Measurements from ENCODE around the gene RPRML.
"Not testable (repeated sequence)": the region's sequence is repeated elsewhere in the genome, so short reads cannot be mapped to it uniquely, and the experiment has no call there.

RPRML gene

GRCh38 chr17:46977348-46977747 is 1.7 kb downstream of the RPRML start:
- no peak for DNase-seq (ENCODE audit: extremely low read depth in 1 of 2, low read depth in 1 of 2)

DNA sequence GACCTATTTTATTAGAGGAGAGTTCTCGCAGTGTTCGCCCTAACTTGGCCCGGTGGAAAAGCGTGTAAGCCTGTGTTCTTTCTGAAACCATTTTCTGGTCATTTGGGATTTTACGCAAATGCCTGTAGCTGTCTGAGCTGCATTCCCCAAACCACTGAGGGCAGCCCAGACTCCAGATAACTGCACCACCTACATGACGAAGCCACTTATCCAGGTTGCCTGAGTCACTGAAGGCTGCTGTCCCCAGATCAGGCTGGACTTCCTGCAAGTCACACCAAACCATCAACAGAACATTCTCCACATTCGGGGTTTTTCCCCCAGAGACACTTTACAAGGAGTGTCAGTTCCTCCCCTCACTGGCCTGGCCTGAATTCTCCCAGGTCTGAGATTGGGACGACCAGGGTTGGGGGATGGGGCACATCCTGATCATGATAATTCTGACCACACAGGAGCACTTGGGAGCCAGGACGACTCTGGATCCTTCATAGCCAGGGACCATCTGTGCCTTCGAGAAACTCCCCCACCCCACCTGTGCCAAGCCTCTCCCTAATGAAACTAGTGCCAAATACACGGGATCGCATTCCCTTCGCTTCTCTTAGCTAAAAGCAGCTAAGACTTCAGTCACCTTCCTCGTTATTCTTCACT is 2.3 kb downstream of the RPRML start:
- no peak for DNase-seq (ENCODE audit: extremely low read depth in 1 of 2, low read depth in 1 of 2)

DNA sequence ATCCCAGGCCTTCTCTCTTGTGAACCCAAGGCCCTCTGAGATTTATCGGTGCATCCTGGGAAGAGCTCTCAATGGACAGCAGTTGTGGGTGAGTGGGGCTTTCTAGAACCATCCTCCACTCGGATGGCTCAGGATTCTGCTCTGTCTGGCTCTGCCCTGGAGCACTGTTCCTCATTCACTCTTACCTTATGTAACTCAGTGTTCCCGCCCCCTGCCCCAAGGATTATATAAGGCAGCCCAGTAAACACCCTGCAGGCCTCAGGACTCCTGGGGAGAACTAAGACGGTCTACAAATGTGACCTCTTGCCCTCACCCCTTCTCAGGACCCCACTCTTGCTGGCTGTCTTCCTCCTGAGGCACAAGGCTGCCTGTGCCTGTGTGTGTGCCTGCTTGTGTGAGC is 3.8 kb downstream of the RPRML start:
- no peak for DNase-seq (ENCODE audit: extremely low read depth in 1 of 2, low read depth in 1 of 2)

- DNase-seq (ENCODE audit: extremely low read depth in 1 of 2, low read depth in 1 of 2): no peak
Measured at GRCh38 chr17:46974086-46974485, 5.0 kb downstream of the RPRML start.

DNA sequence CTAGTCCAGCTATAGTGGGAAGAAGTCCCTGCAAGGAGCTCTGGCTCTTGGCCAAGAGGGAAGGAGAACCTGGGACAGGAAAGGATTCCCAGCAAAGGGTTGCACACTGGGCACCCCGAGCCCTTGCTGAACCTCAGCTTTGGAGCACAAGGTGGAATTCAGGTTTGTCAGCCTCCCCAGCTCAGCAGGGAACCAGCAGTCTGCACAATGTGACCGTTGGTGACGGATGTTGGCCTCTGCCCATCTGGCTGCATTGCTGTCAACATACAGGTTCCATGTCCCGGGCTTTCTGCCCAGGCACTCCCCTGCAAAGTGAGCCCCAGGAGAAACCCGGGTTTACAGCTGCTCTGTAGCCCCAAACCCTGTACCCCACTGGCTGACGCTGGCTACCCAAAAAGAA is 6.7 kb downstream of the RPRML start:
- DNase-seq (ENCODE audit: extremely low read depth in 1 of 2, low read depth in 1 of 2): no peak

- no peak for DNase-seq (ENCODE audit: extremely low read depth in 1 of 2, low read depth in 1 of 2)
Measured at GRCh38 chr17:46971647-46972300, 7.3 kb downstream of the RPRML start.

DNA sequence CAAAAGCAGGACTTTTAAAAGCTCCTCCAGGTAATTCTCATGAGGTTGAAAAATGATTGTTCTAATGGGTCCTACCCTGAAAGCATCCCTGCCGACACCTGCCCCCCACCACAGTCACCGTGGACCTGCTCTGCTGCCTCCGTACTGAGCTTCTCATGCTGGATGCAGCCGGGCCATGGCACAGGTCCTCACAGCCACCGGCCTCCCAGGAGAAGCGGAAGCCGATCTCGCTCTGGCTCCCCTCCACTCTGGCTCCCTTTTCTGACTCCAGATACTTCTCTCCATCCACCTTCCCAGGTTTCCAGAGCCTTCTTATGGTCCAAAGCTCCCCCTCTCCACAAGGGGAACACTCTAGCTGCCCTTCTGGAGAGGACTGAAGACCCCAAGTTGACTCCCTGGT is 10.2 kb downstream of the RPRML start:
- DNase-seq (ENCODE audit: extremely low read depth in 1 of 2, low read depth in 1 of 2): no peak

DNA sequence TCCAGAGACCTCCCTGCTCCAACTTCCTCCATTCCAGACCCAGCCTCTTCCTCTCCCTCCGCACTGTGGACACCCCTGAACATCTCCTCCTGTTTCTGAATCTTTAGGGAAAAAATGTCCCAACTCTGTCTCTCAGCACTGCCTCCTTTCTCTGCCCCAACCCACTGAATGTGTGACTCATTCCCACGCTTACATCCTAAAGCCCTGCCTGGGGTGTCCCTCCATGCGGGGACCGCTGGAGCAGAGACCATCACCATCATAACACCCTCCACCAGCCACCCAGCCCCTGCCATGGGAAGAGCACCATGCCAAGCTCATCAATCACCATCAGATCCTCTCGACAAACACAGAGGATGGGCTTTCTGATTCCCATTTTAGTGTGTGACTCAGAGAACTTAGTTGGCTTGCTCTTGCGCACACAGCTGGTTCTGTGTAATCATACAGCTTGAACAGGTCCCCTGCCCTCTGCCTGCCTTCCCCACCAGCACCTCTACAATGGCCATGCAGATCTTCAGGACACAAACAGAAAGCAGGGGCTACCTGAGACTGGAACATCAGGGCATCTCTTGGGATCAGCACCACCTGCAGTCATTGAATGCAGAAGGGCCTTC is 10.7 kb downstream of the RPRML start:
- no peak for DNase-seq (ENCODE audit: extremely low read depth in 1 of 2, low read depth in 1 of 2)

DNA sequence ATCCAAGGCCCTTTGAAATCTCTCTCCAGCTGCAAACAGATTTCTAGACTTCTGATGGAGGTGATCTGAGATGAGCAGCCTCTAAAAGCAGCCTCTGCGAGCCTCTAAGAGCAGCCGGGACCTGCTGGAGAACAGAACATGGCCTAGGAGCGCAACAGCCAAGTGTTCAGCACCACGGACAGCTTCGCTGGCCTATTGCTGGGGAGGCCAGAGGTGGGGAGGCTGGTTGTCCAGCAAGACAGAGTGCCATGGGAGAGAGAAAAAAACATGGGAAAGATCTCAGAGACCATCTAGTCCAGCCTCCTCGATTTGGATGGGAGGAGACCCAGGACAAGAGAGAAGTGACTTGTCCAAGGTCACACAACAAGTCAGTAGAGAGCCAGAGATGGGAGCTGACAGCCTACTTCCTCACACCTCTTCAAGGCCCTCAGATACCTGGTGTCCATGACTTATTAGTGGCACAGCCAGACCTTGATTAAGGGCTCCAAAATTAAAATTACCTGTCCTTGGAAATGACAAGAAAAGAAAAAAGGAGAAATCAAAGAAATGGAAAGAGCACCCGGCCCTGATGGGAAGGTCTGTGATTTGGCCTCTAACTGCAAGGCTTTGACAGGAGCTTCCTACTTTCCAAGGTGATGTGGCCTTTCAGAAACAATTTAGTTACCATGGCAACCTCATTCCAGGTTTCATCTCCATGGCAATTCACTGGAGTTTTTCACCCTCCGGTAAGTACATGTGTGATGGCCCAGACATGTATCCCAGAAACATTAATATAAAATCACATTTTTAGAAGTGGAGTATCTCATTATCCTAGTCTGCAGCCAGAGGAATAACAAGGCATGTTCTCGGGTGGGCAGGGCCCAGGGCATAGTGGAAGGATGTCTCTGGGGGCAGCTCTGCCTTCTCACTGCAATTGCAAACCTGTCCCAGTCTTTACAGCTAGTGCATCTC is 14.5 kb downstream of the RPRML start:
- no peak for DNase-seq (ENCODE audit: extremely low read depth in 1 of 2, low read depth in 1 of 2)

DNA sequence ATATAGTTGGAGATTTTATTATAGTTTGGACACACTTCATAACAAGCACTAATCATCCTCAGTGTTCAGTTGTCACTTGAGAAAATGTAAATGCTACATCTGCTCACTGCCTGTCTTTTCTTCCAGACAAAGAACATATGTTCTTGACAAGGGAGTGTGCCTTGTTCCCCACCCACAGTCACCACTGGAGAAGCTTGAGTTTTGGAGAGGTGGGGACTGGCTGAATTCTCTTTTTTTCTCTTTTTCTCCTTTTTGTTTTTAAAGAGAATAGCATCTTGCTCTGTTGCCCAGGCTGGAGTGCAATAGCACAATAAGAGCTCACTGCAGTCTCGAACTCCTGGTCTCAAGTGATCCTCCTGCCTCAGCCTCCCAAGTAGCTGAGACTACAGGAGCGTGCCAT is 15.5 kb downstream of the RPRML start:
- no peak for DNase-seq (ENCODE audit: extremely low read depth in 1 of 2, low read depth in 1 of 2)

DNA sequence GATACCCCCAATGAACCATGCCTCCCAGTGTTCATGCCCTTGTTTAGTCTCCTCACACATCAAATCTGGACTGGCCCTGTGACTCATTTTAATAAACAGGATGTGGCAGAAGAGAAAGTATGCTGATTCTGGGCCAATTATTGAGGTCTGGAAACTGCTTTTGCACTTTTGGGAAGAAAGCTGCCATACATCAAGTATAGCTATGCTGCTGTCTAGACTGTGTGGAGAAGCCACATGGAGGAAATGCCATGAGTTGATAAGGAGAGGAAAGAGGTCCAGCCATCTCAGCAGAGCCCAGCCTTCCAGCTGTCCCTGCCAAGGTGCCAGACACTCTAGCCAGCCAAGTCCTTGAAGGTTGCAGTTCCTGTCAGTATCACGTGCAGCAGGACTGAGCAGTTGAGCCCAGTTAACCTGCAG is 16.7 kb downstream of the RPRML start:
- no peak for DNase-seq (ENCODE audit: extremely low read depth in 1 of 2, low read depth in 1 of 2)

GRCh38 chr17:46960152-46960551 is 18.9 kb downstream of the RPRML start:
- no peak for DNase-seq (ENCODE audit: extremely low read depth in 1 of 2, low read depth in 1 of 2)

DNA sequence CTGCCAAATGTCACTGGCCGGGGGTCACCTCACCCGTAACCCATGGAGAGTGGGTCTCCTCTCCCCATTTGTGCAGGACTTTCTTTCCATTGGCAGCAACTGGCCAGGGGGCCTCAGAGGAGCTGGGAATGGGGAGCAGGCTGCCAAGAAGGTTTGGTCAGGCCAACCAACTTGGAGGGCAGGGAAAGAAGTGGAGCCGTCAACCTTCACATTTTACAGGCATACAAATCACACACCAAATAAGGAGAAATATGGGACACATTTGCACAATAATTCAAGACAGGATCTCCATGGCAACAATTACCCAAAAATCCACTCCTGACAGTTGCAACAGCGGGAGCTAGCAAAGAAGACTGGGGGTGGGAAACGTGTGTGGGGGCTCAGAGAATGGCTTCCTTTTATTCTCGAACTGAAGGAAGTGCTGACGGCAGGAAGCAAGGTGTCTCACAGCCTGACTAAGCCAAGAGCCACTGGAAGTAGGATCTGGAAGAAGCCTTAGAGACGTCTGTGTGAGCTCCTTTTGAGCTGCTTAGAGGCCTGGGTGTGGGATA is 20.9 kb downstream of the RPRML start:
- no peak for DNase-seq (ENCODE audit: extremely low read depth in 1 of 2, low read depth in 1 of 2)

GRCh38 chr17:46953191-46953590 is 25.9 kb downstream of the RPRML start:
- not testable (repeated sequence) for DNase-seq (ENCODE audit: extremely low read depth in 1 of 2, low read depth in 1 of 2)

- no peak for DNase-seq (ENCODE audit: extremely low read depth in 1 of 2, low read depth in 1 of 2)
Measured at GRCh38 chr17:46952115-46952514, 26.9 kb downstream of the RPRML start.

- DNase-seq (ENCODE audit: extremely low read depth in 1 of 2, low read depth in 1 of 2): no peak
Measured at GRCh38 chr17:46951706-46952105, 27.3 kb downstream of the RPRML start.

GRCh38 chr17:46950997-46951621 is 27.9 kb downstream of the RPRML start:
- DNase-seq (ENCODE audit: extremely low read depth in 1 of 2, low read depth in 1 of 2): no peak

DNA sequence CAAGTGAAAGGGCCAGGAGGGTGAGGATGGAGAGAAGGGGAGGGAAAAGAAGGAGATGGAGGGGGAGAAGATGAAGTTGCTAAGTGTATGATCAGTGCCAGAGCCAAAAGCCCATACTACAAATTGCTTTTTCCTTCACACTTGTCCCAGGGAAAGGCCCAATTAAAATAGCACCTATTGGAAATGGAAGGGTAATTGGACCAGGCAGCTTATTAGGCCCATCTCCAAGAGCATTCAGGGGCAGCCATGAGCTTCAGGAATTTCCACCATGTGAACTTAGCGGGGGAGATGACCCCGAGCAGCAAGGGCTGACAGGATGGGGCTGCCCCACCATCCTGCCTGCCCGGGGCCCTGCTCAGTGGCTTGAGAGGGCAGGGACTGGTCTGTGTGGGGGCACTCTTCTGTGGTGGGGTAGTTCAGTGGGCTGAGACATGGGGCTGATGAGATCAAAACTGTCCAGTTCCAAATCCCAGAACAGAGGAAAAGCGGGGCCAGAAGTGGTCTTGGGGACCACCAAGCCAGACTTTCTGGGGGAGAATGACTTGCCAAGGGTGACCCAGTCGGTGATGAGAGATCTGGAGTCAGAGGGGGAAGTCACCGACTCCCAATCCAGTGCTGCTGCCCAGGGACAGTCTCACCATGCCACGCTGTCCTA is 28.6 kb downstream of the RPRML start:
- no peak for DNase-seq (ENCODE audit: extremely low read depth in 1 of 2, low read depth in 1 of 2)

GRCh38 chr17:46949291-46950174 is 29.5 kb downstream of the RPRML start:
- DNase-seq (ENCODE audit: extremely low read depth in 1 of 2, low read depth in 1 of 2): no peak

All from stimulated activated CD8-positive, alpha-beta memory T cell treated with anti-CD3 and anti-CD28 coated beads, Interleukin-7, amount 100 ng/mL, for 48 hours (primary cell).